ENCODE results near the gene SYNJ2BP. TPM values are rescaled to one million over a fixed set of nuclear protein-coding genes. Genes with fewer than 3 reads are reported as not detected.
A peak's percentile ranks its signal among the peaks of the same experiment; 100 is the strongest.
"Not testable (repeated sequence)": the region's sequence is repeated elsewhere in the genome, so short reads cannot be mapped to it uniquely, and the experiment has no call there.

Gene SYNJ2BP
- total and polyA plus RNA-seq, 9 of the 15 experiments (the other 6 are each of a cell fraction or from before 2014, with no cell fraction given) = 1.8 to 4.6 (median 3.3) TPM

GRCh38 chr14:70422538-70422937 is 5.6 kb upstream of the SYNJ2BP start (continued):
- TF ChIP-seq DLX4 (CRISPR knock-in tag; IDR thresholded peaks at IDR 0.05) = no peak
- TF ChIP-seq NBN (IDR thresholded peaks at IDR 0.05; ENCODE audit: low read depth) = no peak
- TF ChIP-seq ZNF347 (CRISPR knock-in tag; IDR thresholded peaks at IDR 0.05; ENCODE audit: low read depth) = no peak
- TF ChIP-seq TRIM24 (IDR thresholded peaks at IDR 0.05) = no peak
- no peak for TF ChIP-seq ZNF436 (CRISPR knock-in tag; IDR thresholded peaks at IDR 0.05)
- no peak for TF ChIP-seq HOXB6 (CRISPR knock-in tag; IDR thresholded peaks at IDR 0.05; ENCODE audit: borderline replicate concordance)

- H3K4me1 ChIP-seq (replicated peaks in 1 of 2; ENCODE audit: control insufficient read depth in 2 of 2, insufficient read depth in 2 of 2, low read length in 2 of 2); H3K36me3 ChIP-seq (ENCODE audit: control insufficient read depth, insufficient read depth, low read length); POLR2A ChIA-PET; H4K20me1 ChIP-seq (replicated peaks; ENCODE audit: control insufficient read depth, insufficient read depth, low read length); H3K4me2 ChIP-seq (ENCODE audit: insufficient read depth, low read length); H3K27me3 ChIP-seq (ENCODE audit: control insufficient read depth in 2 of 2, insufficient read depth in 2 of 2, low read length in 2 of 2); H3K9me1 ChIP-seq (ENCODE audit: control insufficient read depth, insufficient read depth, low read length); in situ Hi-C loops (cut with MboI); H3K9ac ChIP-seq (ENCODE audit: insufficient read depth in 1 of 2, low read depth in 2 of 2, low read length in 2 of 2); H3K9me3 ChIP-seq (replicated peaks; ENCODE audit: control insufficient read depth, insufficient read depth, low read depth, low read length); ATAC-seq; DNase-seq (ENCODE audit: extremely low read depth in 1 of 4, low spot score in 3 of 4); H2AFZ ChIP-seq (ENCODE audit: low read depth, low read length); H3K4me3 ChIP-seq; H3K79me2 ChIP-seq (ENCODE audit: control insufficient read depth, insufficient read depth, low read length); H3K27ac ChIP-seq (ENCODE audit: extremely low read depth, low read depth, low read length); intact Hi-C loops (cut with micrococcal nuclease); BruUV-seq (replicated peaks); FAIRE-seq; CTCF ChIA-PET (ENCODE audit: low intra/inter-chr PET ratio); TF ChIP-seq NR2C1 (IDR thresholded peaks at IDR 0.05): not testable (repeated sequence)
- WGBS (ENCODE audit: insufficient coverage, low coverage, missing lambda C conversion rate) = 0% methylated on average over 3 of the region's 4 CpGs
- peak in 1 of 2 experiments; percentile 87; a peak in 2 of 4 replicates for TF ChIP-seq SRF (CRISPR knock-in tag; IDR thresholded peaks at IDR 0.05)
- TF ChIP-seq ZNF639 (CRISPR knock-in tag; conservative IDR thresholded peaks at IDR 0.05 in 1 of 2, IDR thresholded peaks at IDR 0.05 in 1 of 2) = 0 out of 4 replicates have a peak, but pooled peaks of 1 of the 2 experiments have one; percentile 39
- TF ChIP-seq NR2C1 (tag; IDR thresholded peaks at IDR 0.05) = peak; percentile 34; the same call in 1 of the 2 replicates
- TF ChIP-seq RFX1 (IDR thresholded peaks at IDR 0.05) = peak; percentile 54
These were observed 2.5 kb upstream of the SYNJ2BP start for GRCh38 chr14:70419270-70419931.
